Spleen (tissue), 7 donors: ENCODE results near the gene PGAP3.

Source experiments
- POLR2A ChIP-seq, 3 donors: fragments of 450-650 bp; IDR thresholded peaks; one replicate each; pipeline ENCODE4 v1.5.1; 2017; ENCODE audit warnings: antibody characterized with exemption in 3 of 3, mild to moderate bottlenecking in 1 of 3
- TF ChIP-seq, protein P1 (sequence below), 11 experiments: fragments of 200-600 bp in 7 of 11; fragments of 450-650 bp in 4 of 11; sonication (generic) in 4 of 11; IDR thresholded peaks in 8 of 11; conservative IDR thresholded peaks in 3 of 11; 1 replicate in 7 of 11; 2 replicates in 4 of 11; pipeline versions ENCODE4 v1.4.0 to v1.8.0; 2016 to 2021; ENCODE audit warnings: antibody characterized with exemption in 11 of 11, inconsistent platforms in 4 of 11, mild to moderate bottlenecking in 1 of 11
- donor health status: DM: no; HTN: no; CAD: no; lungs with moderate emphysema.
- donor health status: DM: no; HTN: no; CAD: no.
- donor health status: DM: no; HTN: no; CAD: no.

DNA sequence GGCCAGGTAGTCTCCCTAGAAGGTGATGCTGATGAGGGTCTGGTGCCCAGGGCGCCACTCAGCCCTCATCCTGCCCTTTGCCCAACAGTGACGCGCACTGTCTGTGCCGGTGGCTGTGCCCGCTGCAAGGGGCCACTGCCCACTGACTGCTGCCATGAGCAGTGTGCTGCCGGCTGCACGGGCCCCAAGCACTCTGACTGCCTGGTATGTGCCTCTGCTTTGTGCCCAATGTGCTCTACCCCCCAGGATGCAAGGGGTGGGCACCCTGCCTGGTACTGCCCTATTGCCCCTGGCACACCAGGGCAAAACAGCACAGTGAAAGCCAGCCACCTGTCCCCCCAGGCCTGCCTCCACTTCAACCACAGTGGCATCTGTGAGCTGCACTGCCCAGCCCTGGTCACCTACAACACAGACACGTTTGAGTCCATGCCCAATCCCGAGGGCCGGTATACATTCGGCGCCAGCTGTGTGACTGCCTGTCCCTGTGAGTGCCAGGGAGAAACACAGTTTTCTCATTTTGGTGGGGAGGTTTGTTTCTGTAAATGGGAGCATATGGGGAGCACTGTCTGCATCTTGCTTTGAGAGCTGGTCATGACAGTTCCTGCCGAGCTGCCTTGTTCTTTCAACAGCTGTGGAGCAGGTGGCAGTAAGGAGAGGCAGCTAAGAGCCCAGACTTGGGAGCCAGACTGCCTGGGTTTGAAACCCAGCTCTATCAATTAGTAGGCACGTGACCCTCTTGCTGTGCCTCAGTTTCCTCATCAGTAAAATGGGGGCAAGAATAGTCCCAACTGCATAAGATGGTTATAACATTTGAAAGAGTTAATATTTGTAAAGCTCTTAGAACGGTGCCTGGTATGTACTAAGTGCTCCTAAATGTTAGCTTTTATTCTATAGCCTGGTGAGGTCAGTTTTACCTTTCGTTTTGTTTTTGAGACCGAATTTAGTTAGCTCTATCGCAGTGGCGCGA, 22.4 kb upstream of the PGAP3 start:
- no peak for TF ChIP-seq POLR2A (IDR thresholded peaks at IDR 0.05)
- TF ChIP-seq, protein P1, sequence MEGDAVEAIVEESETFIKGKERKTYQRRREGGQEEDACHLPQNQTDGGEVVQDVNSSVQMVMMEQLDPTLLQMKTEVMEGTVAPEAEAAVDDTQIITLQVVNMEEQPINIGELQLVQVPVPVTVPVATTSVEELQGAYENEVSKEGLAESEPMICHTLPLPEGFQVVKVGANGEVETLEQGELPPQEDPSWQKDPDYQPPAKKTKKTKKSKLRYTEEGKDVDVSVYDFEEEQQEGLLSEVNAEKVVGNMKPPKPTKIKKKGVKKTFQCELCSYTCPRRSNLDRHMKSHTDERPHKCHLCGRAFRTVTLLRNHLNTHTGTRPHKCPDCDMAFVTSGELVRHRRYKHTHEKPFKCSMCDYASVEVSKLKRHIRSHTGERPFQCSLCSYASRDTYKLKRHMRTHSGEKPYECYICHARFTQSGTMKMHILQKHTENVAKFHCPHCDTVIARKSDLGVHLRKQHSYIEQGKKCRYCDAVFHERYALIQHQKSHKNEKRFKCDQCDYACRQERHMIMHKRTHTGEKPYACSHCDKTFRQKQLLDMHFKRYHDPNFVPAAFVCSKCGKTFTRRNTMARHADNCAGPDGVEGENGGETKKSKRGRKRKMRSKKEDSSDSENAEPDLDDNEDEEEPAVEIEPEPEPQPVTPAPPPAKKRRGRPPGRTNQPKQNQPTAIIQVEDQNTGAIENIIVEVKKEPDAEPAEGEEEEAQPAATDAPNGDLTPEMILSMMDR (IDR thresholded peaks at IDR 0.05 in 8 of 11, conservative IDR thresholded peaks at IDR 0.05 in 3 of 11): no peak
